Measurements from ENCODE around the gene AOPEP. TPM values are rescaled to one million over a fixed set of nuclear protein-coding genes. Genes with fewer than 3 reads are reported as not detected.

The AOPEP gene
- total RNA-seq, 1 experiment from 2014 or later: 36.4 TPM

GRCh38 chr9:94990897-94991561, 264.5 kb downstream of the AOPEP start:
- in situ Hi-C loops (cut with HindIII; ENCODE audit: low pct_unique_long_range_greater_than_20kb, low sequenced_read_pairs) (no loop called here), intact Hi-C loops (cut with micrococcal nuclease; ENCODE audit: unreplicated experiment) (no loop called here)
- Histone ChIP-seq H3K27me3 (ENCODE audit: control insufficient read depth, insufficient read depth, low read length) (no peaks in the 10 kb centered on the region), H3K36me3 (ENCODE audit: control insufficient read depth, insufficient read depth, low read length) (no peaks in the 10 kb centered on the region), H3K27ac (ENCODE audit: low read length) (no peak overlapping the region), H3K9me3 (ENCODE audit: control insufficient read depth, insufficient read depth, low read depth, low read length) (no peaks in the 10 kb centered on the region), H3K4me3 (ENCODE audit: low read depth in 2 of 2, low read length in 2 of 2) (no peak overlapping the region), H3K4me1 (ENCODE audit: control insufficient read depth, insufficient read depth, low read length) (peaks cover 3% of the 10 kb centered on the region)
- no TSS peak for BruUV-seq (replicated peaks)
- ChIA-PET POLR2A (no interaction called here), CTCF (no interaction called here)
- ATAC-seq (no peak), DNase-seq (ENCODE audit: low read depth, low spot score) (no peak)
- TF ChIP-seq, protein P1, sequence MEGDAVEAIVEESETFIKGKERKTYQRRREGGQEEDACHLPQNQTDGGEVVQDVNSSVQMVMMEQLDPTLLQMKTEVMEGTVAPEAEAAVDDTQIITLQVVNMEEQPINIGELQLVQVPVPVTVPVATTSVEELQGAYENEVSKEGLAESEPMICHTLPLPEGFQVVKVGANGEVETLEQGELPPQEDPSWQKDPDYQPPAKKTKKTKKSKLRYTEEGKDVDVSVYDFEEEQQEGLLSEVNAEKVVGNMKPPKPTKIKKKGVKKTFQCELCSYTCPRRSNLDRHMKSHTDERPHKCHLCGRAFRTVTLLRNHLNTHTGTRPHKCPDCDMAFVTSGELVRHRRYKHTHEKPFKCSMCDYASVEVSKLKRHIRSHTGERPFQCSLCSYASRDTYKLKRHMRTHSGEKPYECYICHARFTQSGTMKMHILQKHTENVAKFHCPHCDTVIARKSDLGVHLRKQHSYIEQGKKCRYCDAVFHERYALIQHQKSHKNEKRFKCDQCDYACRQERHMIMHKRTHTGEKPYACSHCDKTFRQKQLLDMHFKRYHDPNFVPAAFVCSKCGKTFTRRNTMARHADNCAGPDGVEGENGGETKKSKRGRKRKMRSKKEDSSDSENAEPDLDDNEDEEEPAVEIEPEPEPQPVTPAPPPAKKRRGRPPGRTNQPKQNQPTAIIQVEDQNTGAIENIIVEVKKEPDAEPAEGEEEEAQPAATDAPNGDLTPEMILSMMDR (IDR thresholded peaks at IDR 0.05): no peak
- no peak for TF ChIP-seq POLR2AphosphoS5 (IDR thresholded peaks at IDR 0.05; ENCODE audit: low read depth, low read length)
- TF ChIP-seq SIN3A (IDR thresholded peaks at IDR 0.05; ENCODE audit: borderline replicate concordance, insufficient read depth, low read depth, low read length): no peak
- TF ChIP-seq, protein P2, sequence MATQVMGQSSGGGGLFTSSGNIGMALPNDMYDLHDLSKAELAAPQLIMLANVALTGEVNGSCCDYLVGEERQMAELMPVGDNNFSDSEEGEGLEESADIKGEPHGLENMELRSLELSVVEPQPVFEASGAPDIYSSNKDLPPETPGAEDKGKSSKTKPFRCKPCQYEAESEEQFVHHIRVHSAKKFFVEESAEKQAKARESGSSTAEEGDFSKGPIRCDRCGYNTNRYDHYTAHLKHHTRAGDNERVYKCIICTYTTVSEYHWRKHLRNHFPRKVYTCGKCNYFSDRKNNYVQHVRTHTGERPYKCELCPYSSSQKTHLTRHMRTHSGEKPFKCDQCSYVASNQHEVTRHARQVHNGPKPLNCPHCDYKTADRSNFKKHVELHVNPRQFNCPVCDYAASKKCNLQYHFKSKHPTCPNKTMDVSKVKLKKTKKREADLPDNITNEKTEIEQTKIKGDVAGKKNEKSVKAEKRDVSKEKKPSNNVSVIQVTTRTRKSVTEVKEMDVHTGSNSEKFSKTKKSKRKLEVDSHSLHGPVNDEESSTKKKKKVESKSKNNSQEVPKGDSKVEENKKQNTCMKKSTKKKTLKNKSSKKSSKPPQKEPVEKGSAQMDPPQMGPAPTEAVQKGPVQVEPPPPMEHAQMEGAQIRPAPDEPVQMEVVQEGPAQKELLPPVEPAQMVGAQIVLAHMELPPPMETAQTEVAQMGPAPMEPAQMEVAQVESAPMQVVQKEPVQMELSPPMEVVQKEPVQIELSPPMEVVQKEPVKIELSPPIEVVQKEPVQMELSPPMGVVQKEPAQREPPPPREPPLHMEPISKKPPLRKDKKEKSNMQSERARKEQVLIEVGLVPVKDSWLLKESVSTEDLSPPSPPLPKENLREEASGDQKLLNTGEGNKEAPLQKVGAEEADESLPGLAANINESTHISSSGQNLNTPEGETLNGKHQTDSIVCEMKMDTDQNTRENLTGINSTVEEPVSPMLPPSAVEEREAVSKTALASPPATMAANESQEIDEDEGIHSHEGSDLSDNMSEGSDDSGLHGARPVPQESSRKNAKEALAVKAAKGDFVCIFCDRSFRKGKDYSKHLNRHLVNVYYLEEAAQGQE (IDR thresholded peaks at IDR 0.05; ENCODE audit: insufficient read depth in 1 of 2, low read depth in 2 of 2, low read length in 1 of 2): no peak
- TF ChIP-seq TCF7L2 (IDR thresholded peaks at IDR 0.05; ENCODE audit: low read depth, low read length): no peak

DNA sequence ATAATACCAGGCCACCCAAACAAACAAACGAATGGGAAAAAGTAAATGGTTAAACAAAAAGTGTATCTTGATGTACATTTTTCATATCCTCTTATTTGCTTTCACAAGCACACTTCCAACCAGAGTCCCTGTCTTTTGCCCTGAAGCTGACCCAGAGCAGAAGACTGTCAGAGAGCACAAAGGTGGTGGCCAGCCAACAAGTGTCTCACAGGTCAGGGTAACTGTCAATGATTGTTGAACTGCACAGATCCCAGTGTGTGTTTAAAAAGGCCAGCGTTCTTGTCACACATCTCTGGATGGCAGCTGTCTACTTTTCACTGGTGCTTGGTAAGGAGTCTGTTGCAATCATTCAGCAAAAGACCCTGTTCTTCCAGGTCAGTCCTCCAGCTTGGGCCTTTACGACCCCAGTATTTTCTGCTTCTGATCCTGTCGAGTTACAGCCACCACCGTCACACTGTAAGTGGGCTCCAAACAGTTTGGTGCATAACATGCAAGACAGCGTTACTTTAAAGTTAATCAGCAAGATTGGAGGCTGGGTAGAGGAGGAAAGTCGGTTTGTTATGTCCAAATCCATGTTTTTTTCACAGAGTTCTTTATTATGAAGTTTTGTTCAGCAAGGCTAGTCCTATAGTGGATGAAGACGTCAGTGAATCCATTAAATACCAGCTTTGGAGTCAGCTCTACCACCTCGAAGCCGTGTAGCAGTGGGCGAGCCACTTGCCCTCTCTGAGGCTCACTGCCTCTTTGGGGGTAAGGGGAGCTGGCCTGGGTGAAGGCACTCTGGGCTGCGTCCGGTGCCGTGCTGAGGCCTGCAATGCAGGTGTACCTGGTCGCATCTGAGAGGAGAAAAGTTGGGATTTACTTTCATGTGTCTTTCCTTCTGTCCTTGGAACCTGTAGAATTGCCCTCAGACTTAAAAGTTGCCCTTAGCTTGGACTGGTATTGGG, 265.7 kb downstream of the AOPEP start:
- in situ Hi-C loops (cut with HindIII; ENCODE audit: low pct_unique_long_range_greater_than_20kb, low sequenced_read_pairs): no loop called here
- no peak overlapping the region for H3K27ac ChIP-seq (ENCODE audit: low read length)
- peaks cover 5% of the 10 kb centered on the region for H3K4me1 ChIP-seq (ENCODE audit: control insufficient read depth, insufficient read depth, low read length)
- H3K27me3 ChIP-seq (ENCODE audit: control insufficient read depth, insufficient read depth, low read length): no peaks in the 10 kb centered on the region
- ChIA-PET POLR2A (interaction anchor here (0.6 kb wide), 1 partner anchor 107 kb away, joined by 6 read pairs; no protein-coding TSS in a partner anchor), CTCF (no interaction called here)
- intact Hi-C loops (cut with micrococcal nuclease; ENCODE audit: unreplicated experiment): no loop called here
- H3K9me3 ChIP-seq (ENCODE audit: control insufficient read depth, insufficient read depth, low read depth, low read length): no peaks in the 10 kb centered on the region
- H3K36me3 ChIP-seq (ENCODE audit: control insufficient read depth, insufficient read depth, low read length): no peaks in the 10 kb centered on the region
- H3K4me3 ChIP-seq (ENCODE audit: low read depth in 2 of 2, low read length in 2 of 2): no peak overlapping the region
- TF ChIP-seq SIN3A (IDR thresholded peaks at IDR 0.05; ENCODE audit: borderline replicate concordance, insufficient read depth, low read depth, low read length) (no peak), TCF7L2 (IDR thresholded peaks at IDR 0.05; ENCODE audit: low read depth, low read length) (no peak), POLR2AphosphoS5 (IDR thresholded peaks at IDR 0.05; ENCODE audit: low read depth, low read length) (no peak)
- TF ChIP-seq, protein P1 (IDR thresholded peaks at IDR 0.05): no peak
- TF ChIP-seq, protein P2 (IDR thresholded peaks at IDR 0.05; ENCODE audit: insufficient read depth in 1 of 2, low read depth in 2 of 2, low read length in 1 of 2): no peak
- DNase-seq (ENCODE audit: low read depth, low spot score): no peak
- ATAC-seq: no peak
- BruUV-seq (replicated peaks): no TSS peak

Data from Panc1 (cell line).